Umbilical cord (tissue), 2 donors: ENCODE data around the gene GNAQ. TPM values are rescaled to one million over a fixed set of nuclear protein-coding genes. Genes with fewer than 3 reads are reported as not detected.

Experiments
- DNase-seq: peaks from one replicate; pipeline ENCODE4 v3.0.0-alpha.2; 2015; ENCODE audit warnings: low spot score
- total RNA-seq: library from RNA; depleted of rRNA; stranded (reverse); fragments of >200 nt; gene quantifications from one replicate; pipeline ENCODE4 v1.2.3, GENCODE V29; 2014; ENCODE audit warnings: low replicate concordance; ENCODE audit not compliant: insufficient read depth

GNAQ gene
- total RNA-seq, 1 donor from 2014 or later: 62.4 TPM

DNA sequence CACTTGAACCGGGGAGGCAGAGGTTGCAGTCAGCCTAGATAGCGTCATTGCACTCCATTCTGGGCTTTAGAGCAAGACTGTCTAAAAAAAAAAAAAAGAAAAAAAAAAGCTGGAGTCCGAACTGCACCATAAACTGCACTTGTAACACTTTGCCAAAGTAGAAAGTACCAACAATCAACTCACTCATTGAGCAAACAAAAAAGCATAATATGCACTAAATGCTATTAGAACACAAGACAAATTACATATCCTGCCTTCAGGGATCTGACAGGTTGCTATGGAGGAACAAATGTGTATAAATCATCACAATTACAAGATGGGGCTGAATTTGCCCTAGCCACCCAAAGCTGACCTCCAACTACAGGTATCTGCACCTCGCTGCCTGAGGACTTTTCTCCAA is 27.9 kb downstream of the GNAQ start:
- DNase-seq: no peak

- no peak for DNase-seq
Measured at GRCh38 chr9:78001946-78002731, 29.5 kb downstream of the GNAQ start.

- DNase-seq: no peak
Measured at GRCh38 chr9:78000221-78000620, 31.4 kb downstream of the GNAQ start.

DNA sequence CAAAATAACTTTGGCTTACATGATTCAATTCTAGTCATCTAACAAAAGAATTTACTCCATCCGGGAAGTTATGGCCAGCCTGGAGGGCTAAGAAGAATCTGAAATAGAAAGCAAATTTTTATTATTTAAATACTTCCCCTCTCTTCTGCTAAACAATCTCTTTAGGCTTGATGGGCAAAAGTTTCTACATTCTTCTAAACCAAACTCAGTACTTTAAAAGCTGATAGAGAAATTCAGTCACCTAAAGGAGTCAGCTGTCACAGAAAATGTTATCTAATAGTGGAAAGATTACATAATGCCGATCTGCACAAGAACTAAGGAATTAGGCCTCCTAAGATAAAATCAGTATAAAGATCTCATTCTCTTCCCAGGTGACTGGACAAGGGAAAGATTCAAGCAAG is 32.4 kb downstream of the GNAQ start:
- no peak for DNase-seq

DNA sequence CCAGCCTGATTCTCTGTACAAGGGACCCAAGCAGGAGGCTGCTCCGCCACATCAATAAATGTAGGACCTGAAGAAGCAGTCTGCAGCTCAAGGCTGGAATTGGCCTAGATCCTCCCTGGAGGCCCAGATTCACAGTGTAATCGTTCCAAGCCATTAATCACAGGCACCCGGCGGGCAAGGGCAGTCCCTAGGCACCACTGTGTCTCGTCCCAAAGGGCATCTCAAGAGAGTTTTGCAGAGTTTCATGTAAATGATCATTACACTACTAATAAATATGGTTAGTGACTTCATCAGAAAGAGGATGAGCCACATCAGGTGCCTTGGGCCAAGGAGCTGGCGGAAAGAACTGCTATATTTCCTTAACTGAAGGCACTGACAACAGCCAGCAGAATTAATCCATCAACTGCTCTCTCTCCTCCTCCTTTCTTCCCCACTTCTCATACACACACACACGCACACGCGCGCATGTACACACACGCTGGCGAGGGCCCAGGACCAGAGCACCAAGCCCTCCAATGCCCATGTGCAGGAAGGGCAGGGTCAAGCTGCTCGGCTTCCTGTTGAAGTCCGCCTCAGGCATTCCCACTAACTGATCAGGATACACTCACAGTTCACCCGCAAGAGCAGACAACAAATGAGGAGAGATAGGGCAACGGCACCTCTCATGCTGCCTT is 33.9 kb downstream of the GNAQ start:
- peak; percentile 41 for DNase-seq

DNA sequence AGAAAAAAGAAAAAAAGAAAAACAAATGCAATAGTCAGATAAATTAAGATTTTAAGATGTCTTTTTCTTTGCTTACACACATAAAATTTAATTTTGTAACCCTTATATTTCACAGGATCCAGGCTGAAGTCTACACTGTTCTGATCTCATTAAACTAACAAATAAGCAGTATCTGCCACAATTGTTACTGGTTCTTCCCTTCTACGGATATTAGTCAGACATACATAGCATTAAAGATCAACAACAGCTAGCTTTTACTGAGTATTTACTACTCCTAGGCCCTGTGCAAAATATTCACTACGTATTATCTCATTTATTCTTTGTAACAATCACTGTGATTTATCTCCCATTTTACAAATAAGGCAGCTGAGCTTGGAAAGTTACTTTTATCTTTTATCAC is 34.9 kb downstream of the GNAQ start:
- no peak for DNase-seq

GRCh38 chr9:77991191-77991590 is 40.4 kb downstream of the GNAQ start:
- no peak for DNase-seq

- peak; percentile 45 for DNase-seq
Measured at GRCh38 chr9:77989909-77990308, 41.7 kb downstream of the GNAQ start.

DNA sequence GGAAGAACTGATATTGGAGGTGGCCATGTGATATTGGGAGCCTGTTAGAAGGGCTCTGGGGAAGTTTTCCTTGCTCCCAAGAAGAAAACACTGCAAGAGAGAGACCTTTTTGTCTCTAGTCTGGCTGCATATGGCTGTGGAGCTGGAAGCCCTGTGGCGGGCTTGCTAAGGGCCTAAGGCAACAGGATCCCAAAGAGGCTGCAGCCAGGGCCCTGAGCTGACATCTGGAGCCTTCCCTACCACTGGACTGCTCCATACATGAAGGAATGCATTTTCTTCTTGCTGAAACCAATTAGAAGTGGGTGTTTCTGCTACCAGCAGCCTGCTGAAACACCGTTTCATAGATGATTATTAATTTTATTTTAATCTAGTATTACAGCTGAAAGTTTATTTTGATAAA is 42.2 kb downstream of the GNAQ start:
- no peak for DNase-seq

GRCh38 chr9:77988630-77989029 is 43.0 kb downstream of the GNAQ start:
- DNase-seq: no peak

DNA sequence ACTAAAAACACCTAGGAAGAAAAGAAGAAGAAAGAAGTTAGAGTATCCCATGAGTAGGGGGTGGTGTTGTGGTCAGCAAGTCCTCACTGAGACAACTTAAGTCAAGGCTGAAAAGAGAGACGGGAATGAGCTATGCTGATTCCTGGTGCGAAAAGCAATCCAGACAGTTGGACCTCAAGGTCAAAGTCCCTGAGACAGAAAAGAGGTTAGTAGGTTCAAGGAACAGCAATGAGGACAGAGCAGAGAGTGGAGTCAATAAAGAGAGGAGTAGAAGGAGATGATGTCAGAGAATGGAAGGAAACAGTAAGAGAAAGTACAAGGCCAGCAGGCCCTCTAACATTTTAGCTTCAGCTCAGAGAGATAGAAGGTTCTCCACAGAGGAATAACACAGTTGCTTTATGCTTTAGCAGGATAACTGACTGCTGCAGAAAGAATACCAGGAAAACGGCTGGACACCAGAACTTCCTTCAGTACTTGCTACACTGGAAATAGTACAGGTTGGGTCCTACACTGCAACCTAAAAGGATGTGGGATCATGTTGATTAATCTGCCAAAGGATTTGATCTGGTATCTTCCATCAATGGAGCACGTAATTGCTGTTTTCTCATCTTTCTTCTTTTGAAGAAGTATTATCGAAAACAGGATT is 43.6 kb downstream of the GNAQ start:
- no peak for DNase-seq

- peak; percentile 54 for DNase-seq
Measured at GRCh38 chr9:77987081-77987656, 44.4 kb downstream of the GNAQ start.

DNA sequence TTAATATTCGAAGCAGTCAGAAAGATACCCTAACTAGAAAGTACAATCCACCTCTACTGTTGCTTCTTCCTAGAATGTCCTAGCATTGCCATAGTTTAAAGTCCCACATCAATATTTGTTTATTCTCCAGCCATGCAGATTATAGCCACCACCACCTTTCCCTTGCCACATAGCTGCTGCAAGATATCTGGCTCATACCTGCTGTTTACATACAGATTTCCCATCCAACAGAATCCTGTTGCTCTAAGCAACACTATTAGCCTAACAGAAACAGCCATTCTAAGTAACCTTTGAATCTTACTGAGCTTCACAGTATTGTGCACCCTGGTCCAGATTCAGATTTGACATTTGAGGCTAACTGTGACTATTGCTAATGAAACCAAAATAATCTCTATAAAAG is 45.6 kb downstream of the GNAQ start:
- DNase-seq: no peak

GRCh38 chr9:77983320-77983662 is 48.3 kb downstream of the GNAQ start:
- DNase-seq: no peak

DNA sequence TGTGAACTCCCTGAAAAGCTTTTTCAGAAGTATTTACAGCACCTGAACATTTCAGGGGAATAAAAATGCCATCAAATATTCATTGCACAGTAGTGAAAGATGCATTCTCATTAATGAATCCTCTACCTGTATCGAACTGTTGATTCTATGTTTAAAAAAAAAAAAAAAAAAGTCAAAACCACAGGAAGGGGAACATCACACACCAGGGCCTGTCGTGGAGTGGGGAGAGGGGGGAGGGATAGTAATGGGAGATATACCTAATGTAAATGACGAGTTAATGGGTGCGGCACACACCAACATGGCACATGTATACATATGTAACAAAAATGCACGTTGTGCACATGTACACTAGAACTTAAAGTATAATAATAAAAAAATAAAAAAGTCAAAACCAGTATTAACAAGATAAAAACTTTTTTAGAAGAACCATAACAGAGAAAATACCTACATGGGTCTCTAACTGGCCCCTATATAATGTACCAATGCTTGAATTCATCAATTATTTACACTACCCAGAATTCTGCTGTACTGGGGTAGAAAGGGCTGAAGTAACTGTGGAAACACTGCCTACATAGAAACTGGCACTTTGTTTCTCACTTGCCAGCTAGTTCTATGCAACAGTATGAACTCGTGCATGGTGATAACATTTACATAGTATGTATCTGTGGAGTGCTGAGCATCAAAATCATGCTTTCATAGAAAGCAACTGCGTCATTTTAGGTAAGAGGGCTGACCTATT is 48.9 kb downstream of the GNAQ start:
- DNase-seq: no peak

DNA sequence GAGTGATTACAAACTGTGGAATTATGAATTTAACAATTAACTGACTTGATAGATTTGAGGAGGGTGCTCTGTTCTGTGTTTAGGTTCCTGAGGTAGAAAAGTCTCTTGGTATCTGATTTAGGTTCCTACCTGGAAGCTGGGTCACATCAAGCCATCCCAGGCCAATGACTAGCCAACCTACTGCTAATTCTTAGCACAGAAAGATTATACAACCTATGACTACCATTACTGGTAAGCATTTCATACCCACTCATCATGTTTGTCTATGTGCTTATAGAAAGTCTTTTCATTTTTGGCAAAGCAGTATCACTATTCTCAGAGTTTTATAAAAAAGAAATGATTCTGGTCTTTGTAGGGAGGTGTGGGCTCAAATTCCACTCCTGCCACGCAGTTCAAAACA is 49.7 kb downstream of the GNAQ start:
- DNase-seq: no peak

GRCh38 chr9:77981332-77981731 is 50.3 kb downstream of the GNAQ start:
- DNase-seq: peak; percentile 68

DNA sequence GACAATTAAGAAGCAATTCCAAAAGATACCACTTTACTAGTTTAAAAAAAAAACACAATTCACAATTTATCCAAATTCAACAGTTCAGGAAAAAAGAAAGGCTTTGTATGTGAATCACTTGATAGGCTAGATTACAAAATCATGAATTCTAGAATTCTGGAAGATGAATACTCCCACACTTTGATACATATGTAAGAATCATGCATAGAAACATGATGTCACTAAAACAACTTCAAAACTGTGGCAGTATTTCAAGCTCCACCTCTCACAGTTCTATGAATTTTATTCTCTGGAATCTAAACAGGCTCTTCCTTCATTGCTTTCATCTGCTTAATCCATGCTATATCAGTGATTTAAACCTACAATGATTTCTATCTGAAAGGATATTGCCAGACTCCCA is 51.0 kb downstream of the GNAQ start:
- peak; percentile 67 for DNase-seq

GRCh38 chr9:77978086-77978781 is 53.4 kb downstream of the GNAQ start:
- DNase-seq: no peak

GRCh38 chr9:77977210-77977611 is 54.4 kb downstream of the GNAQ start:
- peak; percentile 55 for DNase-seq

- DNase-seq: no peak
Measured at GRCh38 chr9:77975806-77976205, 55.8 kb downstream of the GNAQ start.
